CD4-positive, CD25-positive, alpha-beta regulatory T cell (primary cell): Measurements from ENCODE around the gene CDK6. TPM values are rescaled to one million over a fixed set of nuclear protein-coding genes. Genes with fewer than 3 reads are reported as not detected.

ENCODE experiments used
- ATAC-seq, 2 donors: fragments of 150-1000 bp; cut with Tn5 transposase; one replicate each; pipeline ENCODE4 v1.10.0; 2021; ENCODE audit warnings: low read depth in 2 of 2, moderate number of reproducible peaks in 2 of 2, moderate library complexity in 1 of 2
- DNase-seq, 3 donors: peaks; one replicate each; pipeline versions ENCODE4 v3.0.0 to v3.0.0-alpha.2; 2012 to 2022; ENCODE audit warnings: mixed read lengths in 1 of 3
- H3K27ac ChIP-seq: one replicate; pipeline ENCODE4 v1.7.0; 2013; ENCODE audit warnings: mild to moderate bottlenecking, low read length; ENCODE audit not compliant: insufficient read depth, poor library complexity, severe bottlenecking
- H3K27me3 ChIP-seq: one replicate; pipeline ENCODE4 v1.7.0; 2013; ENCODE audit warnings: low read length; ENCODE audit not compliant: control insufficient read depth, insufficient read depth
- H3K36me3 ChIP-seq: one replicate; pipeline ENCODE4 v1.7.0; 2013; ENCODE audit warnings: mild to moderate bottlenecking, low read length, moderate library complexity; ENCODE audit not compliant: control insufficient read depth, insufficient read depth
- H3K4me1 ChIP-seq: 2 replicates; pipeline ENCODE4 v1.7.0; 2013; ENCODE audit warnings: mild to moderate bottlenecking, low read length; ENCODE audit not compliant: insufficient read depth, control insufficient read depth, poor library complexity, severe bottlenecking
- H3K4me3 ChIP-seq: one replicate; pipeline ENCODE4 v1.7.0; 2013; ENCODE audit warnings: low read depth, mild to moderate bottlenecking, low read length, moderate library complexity
- H3K9me3 ChIP-seq, 2 experiments: 1 replicate in 1 of 2; 2 replicates in 1 of 2; pipeline ENCODE4 v1.7.0; 2013; ENCODE audit warnings: low read length in 2 of 2, mild to moderate bottlenecking in 1 of 2, moderate library complexity in 1 of 2; ENCODE audit not compliant: control insufficient read depth in 2 of 2
- H3K27ac Mint-ChIP-seq, 3 donors: one replicate each; pipeline ENCODE4 v1.8.0; 2020 to 2022; ENCODE audit warnings: mild to moderate bottlenecking in 3 of 3, mixed read lengths in 3 of 3, moderate library complexity in 2 of 3
- H3K27me3 Mint-ChIP-seq: one replicate; pipeline ENCODE4 v1.8.0; 2022; ENCODE audit warnings: mild to moderate bottlenecking, mixed read lengths
- H3K36me3 Mint-ChIP-seq: one replicate; pipeline ENCODE4 v1.8.0; 2020; ENCODE audit warnings: mixed read lengths
- H3K4me1 Mint-ChIP-seq, 4 donors: one replicate each; pipeline ENCODE4 v1.8.0; 2020 to 2022; ENCODE audit warnings: mixed read lengths in 4 of 4, mild to moderate bottlenecking in 1 of 4
- H3K4me3 Mint-ChIP-seq, 4 donors: one replicate each; pipeline ENCODE4 v1.8.0; 2020 to 2022; ENCODE audit warnings: mild to moderate bottlenecking in 4 of 4, mixed read lengths in 4 of 4, moderate library complexity in 3 of 4
- H3K9me3 Mint-ChIP-seq, 7 donors: one replicate each; pipeline ENCODE4 v1.8.0; 2020 to 2022; ENCODE audit warnings: mixed read lengths in 7 of 7, mild to moderate bottlenecking in 3 of 7, moderate library complexity in 2 of 7
- polyA plus RNA-seq, 4 donors: library from polyadenylated mRNA; unstranded; fragments of 300-500 nt; fragmentation: Illumina TruSeq; gene quantifications; one replicate each; pipeline ENCODE4 v1.2.3, GENCODE V29; 2021
- total RNA-seq: library from RNA; stranded (reverse); gene quantifications from one replicate; pipeline ENCODE4 v1.2.3, GENCODE V29; 2022

Gene CDK6
- total and polyA plus RNA-seq, 5 donors from 2014 or later, result 5.5 to 32.6 (median 9.1) TPM

- no peaks in the 10 kb centered on the region for H3K27me3 ChIP-seq
- H3K9me3 ChIP-seq, result no peaks in the 10 kb centered on the region
- Mint-ChIP-seq H3K27me3 (no peaks in the 10 kb centered on the region), H3K27ac (no peak overlapping the region), H3K4me1 (peaks cover 0 to 20% (median 4%) of the 10 kb centered on the region in 4 donors), H3K4me3 (no peak overlapping the region), H3K9me3 (peaks cover 0 to 2% (median 0%) of the 10 kb centered on the region in 7 donors), H3K36me3 (peaks cover 13% of the 10 kb centered on the region)
- DNase-seq (no peak), ATAC-seq (no peak)
- no peak overlapping the region for H3K27ac ChIP-seq
- H3K36me3 ChIP-seq, result no peaks in the 10 kb centered on the region
- H3K4me1 ChIP-seq, result no peaks in the 10 kb centered on the region
- H3K4me3 ChIP-seq, result no peak overlapping the region
Measured at GRCh38 chr7:92739091-92739490, 97.3 kb downstream of the CDK6 start.

GRCh38 chr7:92737706-92738105 lies 98.7 kb downstream of the CDK6 start:
- H3K4me1 Mint-ChIP-seq, result peaks cover 0 to 23% (median 4%) of the 10 kb centered on the region in 4 donors

GRCh38 chr7:92736870-92737269 lies 99.5 kb downstream of the CDK6 start:
- H3K4me1 ChIP-seq, result no peaks in the 10 kb centered on the region
- H3K36me3 ChIP-seq, result no peaks in the 10 kb centered on the region
- no peak for ATAC-seq
- Mint-ChIP-seq H3K36me3 (peaks cover 9% of the 10 kb centered on the region), H3K27me3 (no peaks in the 10 kb centered on the region), H3K4me1 (peaks cover 4 to 24% (median 9%) of the 10 kb centered on the region in 4 donors), H3K9me3 (peaks cover 0 to 2% (median 0%) of the 10 kb centered on the region in 7 donors), H3K4me3 (no peak overlapping the region), H3K27ac (no peak overlapping the region)
- DNase-seq, result no peak
- no peaks in the 10 kb centered on the region for H3K9me3 ChIP-seq
- H3K27me3 ChIP-seq, result no peaks in the 10 kb centered on the region
- H3K27ac ChIP-seq, result no peak overlapping the region
- H3K4me3 ChIP-seq, result no peak overlapping the region

More at GRCh38 chr7:92737706-92738105, 98.7 kb downstream of the CDK6 start:
- H3K27me3 Mint-ChIP-seq, result no peaks in the 10 kb centered on the region
- peaks cover 0 to 2% (median 0%) of the 10 kb centered on the region in 7 donors for H3K9me3 Mint-ChIP-seq
- H3K9me3 ChIP-seq, result no peaks in the 10 kb centered on the region
- H3K27ac ChIP-seq, result no peak overlapping the region
- H3K27me3 ChIP-seq, result no peaks in the 10 kb centered on the region
- ATAC-seq (no peak), DNase-seq (no peak)
- no peak overlapping the region for H3K4me3 Mint-ChIP-seq
- peak overlapping the region in 2 of 3 donors; percentile 6 to 50 for H3K27ac Mint-ChIP-seq
- no peak overlapping the region for H3K4me3 ChIP-seq
- no peaks in the 10 kb centered on the region for H3K36me3 ChIP-seq
- peaks cover 9% of the 10 kb centered on the region for H3K36me3 Mint-ChIP-seq
- no peaks in the 10 kb centered on the region for H3K4me1 ChIP-seq

- Histone ChIP-seq H3K9me3 (no peaks in the 10 kb centered on the region), H3K4me1 (no peaks in the 10 kb centered on the region), H3K36me3 (no peaks in the 10 kb centered on the region), H3K27me3 (no peaks in the 10 kb centered on the region), H3K27ac (no peak overlapping the region), H3K4me3 (no peak overlapping the region)
- H3K9me3 Mint-ChIP-seq, result peaks cover 0 to 2% (median 0%) of the 10 kb centered on the region in 7 donors
- H3K27me3 Mint-ChIP-seq, result no peaks in the 10 kb centered on the region
- ATAC-seq, result no peak
- H3K4me1 Mint-ChIP-seq, result peaks cover 4 to 26% (median 20%) of the 10 kb centered on the region in 4 donors
- no peak overlapping the region for H3K4me3 Mint-ChIP-seq
- H3K27ac Mint-ChIP-seq, result no peak overlapping the region
- no peak for DNase-seq
- peaks cover 9% of the 10 kb centered on the region for H3K36me3 Mint-ChIP-seq
Measured at GRCh38 chr7:92735707-92736106, 100.7 kb downstream of the CDK6 start.

DNA sequence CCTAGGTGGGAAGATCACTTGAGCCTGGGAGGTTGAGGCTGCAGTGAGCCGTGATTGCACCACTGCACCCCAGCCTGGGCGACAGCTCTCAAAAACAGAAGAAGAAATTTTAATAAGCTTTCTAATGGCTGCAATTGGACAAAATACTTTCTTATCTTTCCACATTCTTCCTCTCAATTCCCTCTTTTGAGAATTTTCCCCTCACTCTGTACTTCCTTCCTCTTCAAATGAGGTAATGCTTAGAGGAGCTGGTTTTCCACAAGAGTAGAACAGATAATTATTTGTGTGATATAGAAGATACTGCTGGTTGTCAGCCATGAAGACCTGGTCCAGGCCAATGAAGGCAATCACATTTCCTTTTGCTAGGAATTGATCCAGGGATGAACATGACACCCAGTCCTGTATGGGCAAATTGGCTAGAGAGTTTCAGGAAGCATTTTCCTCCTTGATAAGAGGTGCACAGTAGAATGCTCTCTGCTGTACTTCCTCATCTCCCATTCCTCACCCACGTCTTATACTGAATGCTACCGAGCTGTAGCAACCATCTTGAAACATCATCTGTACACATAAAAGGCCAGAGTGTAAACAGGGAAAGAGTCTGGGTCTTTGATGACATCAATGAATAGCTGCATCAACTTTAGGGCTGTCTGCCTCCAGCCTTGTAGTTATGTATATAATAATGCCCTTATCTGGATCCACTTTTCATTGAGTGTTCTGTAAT lies 103.9 kb downstream of the CDK6 start:
- no peak overlapping the region for H3K4me3 Mint-ChIP-seq
- peak overlapping the region in 1 of 3 donors; percentile 12 for H3K27ac Mint-ChIP-seq
- H3K4me1 Mint-ChIP-seq, result peaks cover 3 to 29% (median 24%) of the 10 kb centered on the region in 4 donors

GRCh38 chr7:92731335-92732063 lies 104.9 kb downstream of the CDK6 start:
- peak overlapping the region in 1 of 3 donors; percentile 39 for H3K27ac Mint-ChIP-seq
- Histone ChIP-seq H3K27ac (no peak overlapping the region), H3K27me3 (no peaks in the 10 kb centered on the region), H3K9me3 (no peaks in the 10 kb centered on the region), H3K36me3 (no peaks in the 10 kb centered on the region), H3K4me1 (no peaks in the 10 kb centered on the region), H3K4me3 (no peak overlapping the region)
- peak in 1 of 3 donors; percentile 17 for DNase-seq
- H3K4me1 Mint-ChIP-seq, result peaks cover 0 to 29% (median 23%) of the 10 kb centered on the region in 4 donors
- peaks cover 0 to 2% (median 0%) of the 10 kb centered on the region in 7 donors for H3K9me3 Mint-ChIP-seq
- peak in 1 of 2 donors; percentile 18 for ATAC-seq
- peaks cover 6% of the 10 kb centered on the region for H3K36me3 Mint-ChIP-seq
- no peak overlapping the region for H3K4me3 Mint-ChIP-seq
- H3K27me3 Mint-ChIP-seq, result no peaks in the 10 kb centered on the region

More for the DNA sequence above, 103.9 kb downstream of the CDK6 start:
- DNase-seq, result no peak
- Histone ChIP-seq H3K4me3 (no peak overlapping the region), H3K36me3 (no peaks in the 10 kb centered on the region), H3K27ac (no peak overlapping the region), H3K9me3 (no peaks in the 10 kb centered on the region), H3K4me1 (no peaks in the 10 kb centered on the region), H3K27me3 (no peaks in the 10 kb centered on the region)
- ATAC-seq, result no peak
- H3K27me3 Mint-ChIP-seq, result no peaks in the 10 kb centered on the region
- H3K36me3 Mint-ChIP-seq, result peaks cover 6% of the 10 kb centered on the region
- H3K9me3 Mint-ChIP-seq, result peaks cover 0 to 2% (median 0%) of the 10 kb centered on the region in 7 donors

- Histone ChIP-seq H3K9me3 (no peaks in the 10 kb centered on the region), H3K27me3 (no peaks in the 10 kb centered on the region), H3K4me1 (no peaks in the 10 kb centered on the region), H3K36me3 (no peaks in the 10 kb centered on the region), H3K4me3 (no peak overlapping the region), H3K27ac (no peak overlapping the region)
- Mint-ChIP-seq H3K36me3 (peaks cover 4% of the 10 kb centered on the region), H3K27ac (peak overlapping the region in 1 of 3 donors; percentile 39), H3K4me3 (no peak overlapping the region), H3K4me1 (peaks cover 0 to 29% (median 22%) of the 10 kb centered on the region in 4 donors), H3K9me3 (peaks cover 0 to 2% (median 0%) of the 10 kb centered on the region in 7 donors), H3K27me3 (no peaks in the 10 kb centered on the region)
- DNase-seq, result no peak
- ATAC-seq, result no peak
Measured at GRCh38 chr7:92730808-92731207, 105.6 kb downstream of the CDK6 start.
